K562 (cell line): ENCODE results near the gene MEP1B. TPM values are rescaled to one million over a fixed set of nuclear protein-coding genes. Genes with fewer than 3 reads are reported as not detected.

ENCODE experiments used
- ATAC-seq: fragments of 200-7000 bp; cut with Tn5 transposase; 3 replicates; pipeline ENCODE4 v1.9.1; 2020; ENCODE audit warnings: moderate library complexity
- BruUV-seq: library from RNA; stranded (reverse); fragments of 400-500 nt; replicated peaks from 2 replicates; lab custom pipeline; 2021; lab: Mats Ljungman, UMichigan
- CTCF ChIA-PET: fragments of 300-600 bp; formaldehyde crosslinking; extraction: SDS; loops from one replicate; lab custom pipeline; 2021; ENCODE audit warnings: low intra/inter-chr PET ratio; lab: Yijun Ruan, JAX
- POLR2A ChIA-PET: fragments of 300-600, 350-650 bp; sonication (Branson Sonifier 250); formaldehyde crosslinking; extraction: SDS; loops from one replicate; lab custom pipeline; 2021; ENCODE audit warnings: antibody characterized with exemption, inconsistent platforms; lab: Yijun Ruan, JAX
- DNase-seq, 4 experiments: peaks; one replicate each; pipeline versions ENCODE4 v3.0.0 to v3.0.0-alpha.2; 2011 to 2018; ENCODE audit warnings: low spot score in 3 of 4, mixed read lengths in 3 of 4; ENCODE audit errors: extremely low read depth in 1 of 4
- FAIRE-seq: peaks from 2 replicates; lab custom pipeline; 2011; peaks lifted over from hg19 to GRCh38; lab: Jason Lieb, UNC
- H2AFZ ChIP-seq: 2 replicates; pipeline ENCODE4 v1.6.0; 2011; ENCODE audit warnings: low read depth, low read length, control low read depth, inconsistent platforms
- H3K27ac ChIP-seq: fragments of 200-600 bp; 3 replicates; pipeline ENCODE4 v1.8.0; 2011; ENCODE audit warnings: low read depth, mild to moderate bottlenecking, control low read depth, inconsistent platforms, low read length, moderate library complexity, mixed read lengths; ENCODE audit errors: extremely low read depth
- H3K27me3 ChIP-seq, 2 experiments: fragments of 300-600 bp in 1 of 2; 2 replicates in 1 of 2; 3 replicates in 1 of 2; pipeline versions ENCODE4 v1.6.0 to v1.8.0; 2011; ENCODE audit warnings: inconsistent platforms in 2 of 2, low read length in 2 of 2, mild to moderate bottlenecking in 1 of 2, mixed read lengths in 1 of 2, moderate library complexity in 1 of 2; ENCODE audit not compliant: control insufficient read depth in 2 of 2, insufficient read depth in 2 of 2
- H3K36me3 ChIP-seq: fragments of 300-600 bp; 3 replicates; pipeline ENCODE4 v1.8.0; 2011; ENCODE audit warnings: mild to moderate bottlenecking, low read length, inconsistent platforms; ENCODE audit not compliant: control insufficient read depth, insufficient read depth
- H3K4me1 ChIP-seq, 2 experiments: fragments of 200-600 bp in 1 of 2; replicated peaks in 1 of 2; 2 replicates in 1 of 2; 3 replicates in 1 of 2; pipeline versions ENCODE4 v1.5.1 to v1.8.0; 2011; ENCODE audit warnings: inconsistent platforms in 2 of 2, low read length in 2 of 2, mild to moderate bottlenecking in 1 of 2, mixed read lengths in 1 of 2, moderate library complexity in 1 of 2; ENCODE audit not compliant: control insufficient read depth in 2 of 2, insufficient read depth in 2 of 2
- H3K4me2 ChIP-seq: 2 replicates; pipeline ENCODE4 v1.6.1; 2011; ENCODE audit warnings: low read length, control low read depth, inconsistent platforms, mixed read lengths; ENCODE audit not compliant: insufficient read depth
- H3K4me3 ChIP-seq: fragments of 200-600 bp; sonication (generic), shearing (Covaris generic); 2 replicates; pipeline ENCODE4 v1.5.1; 2016; ENCODE audit warnings: control low read depth, inconsistent platforms
- H3K79me2 ChIP-seq: fragments of 200-600 bp; 3 replicates; pipeline ENCODE4 v1.8.0; 2011; ENCODE audit warnings: low read length, inconsistent platforms; ENCODE audit not compliant: control insufficient read depth, insufficient read depth
- H3K9ac ChIP-seq, 2 experiments: 2 replicates each; pipeline versions ENCODE4 v1.6.0 to v1.6.1; 2011; ENCODE audit warnings: low read depth in 2 of 2, low read length in 2 of 2, control low read depth in 1 of 2, inconsistent platforms in 1 of 2, mild to moderate bottlenecking in 1 of 2, mixed read lengths in 1 of 2; ENCODE audit not compliant: insufficient read depth in 1 of 2
- H3K9me1 ChIP-seq: one replicate; pipeline ENCODE4 v1.6.0; 2011; ENCODE audit warnings: inconsistent platforms, mild to moderate bottlenecking, low read length, moderate library complexity; ENCODE audit not compliant: control insufficient read depth, insufficient read depth
- H3K9me3 ChIP-seq: replicated peaks from 2 replicates; pipeline ENCODE4 v1.5.1; 2011; ENCODE audit warnings: low read depth, low read length, inconsistent platforms; ENCODE audit not compliant: control insufficient read depth, insufficient read depth
- H4K20me1 ChIP-seq: replicated peaks from 2 replicates; pipeline ENCODE4 v1.6.1; 2011; ENCODE audit warnings: low read length, inconsistent platforms, mixed read lengths; ENCODE audit not compliant: control insufficient read depth, insufficient read depth
- CTBP1 ChIP-seq: fragments of 450-650 bp; IDR thresholded peaks from 2 replicates; pipeline ENCODE4 v1.6.1; 2016; ENCODE audit warnings: borderline replicate concordance
- ETS2 ChIP-seq: IDR thresholded peaks from 2 replicates; pipeline ENCODE4 v1.6.1; 2016; ENCODE audit warnings: borderline replicate concordance, missing genetic modification characterization, mild to moderate bottlenecking, moderate library complexity, missing compliant biosample characterization; ENCODE audit not compliant: poor library complexity, severe bottlenecking
- MCM3 ChIP-seq: fragments of 450-650 bp; IDR thresholded peaks from 2 replicates; pipeline ENCODE4 v1.6.1; 2016
- MECOM ChIP-seq: fragments of 250-450 bp; sonication (Bioruptor Pico); IDR thresholded peaks from 2 replicates; pipeline ENCODE4 v1.8.0; 2022; ENCODE audit warnings: inconsistent platforms
- NFATC3 ChIP-seq: fragments of 450-650 bp; IDR thresholded peaks from 2 replicates; pipeline ENCODE4 v1.6.1; 2017; ENCODE audit warnings: mild to moderate bottlenecking
- PTRF ChIP-seq: fragments of 450-650 bp; IDR thresholded peaks from 2 replicates; pipeline ENCODE4 v1.6.1; 2016; ENCODE audit warnings: mild to moderate bottlenecking, missing genetic modification characterization, missing compliant biosample characterization
- RFX7 ChIP-seq: fragments of 250-450 bp; sonication (Bioruptor Pico); IDR thresholded peaks from 2 replicates; pipeline ENCODE4 v1.5.1; 2021; ENCODE audit warnings: mild to moderate bottlenecking
- YY1 ChIP-seq, 3 experiments: IDR thresholded peaks; 2 replicates each; pipeline ENCODE4 v1.6.1; 2011; ENCODE audit warnings: low read length in 2 of 3, mild to moderate bottlenecking in 2 of 3, moderate library complexity in 2 of 3, borderline replicate concordance in 1 of 3, control low read depth in 1 of 3, low read depth in 1 of 3; ENCODE audit not compliant: insufficient read depth in 3 of 3, insufficient replicate concordance in 2 of 3, control insufficient read depth in 1 of 3, insufficient read length in 1 of 3; ENCODE audit errors: extremely low read depth in 1 of 3
- ZNF232 ChIP-seq: sonication (generic); formaldehyde crosslinking; IDR thresholded peaks from 2 replicates; pipeline ENCODE4 v1.8.0; 2022; ENCODE audit warnings: mild to moderate bottlenecking, missing genetic modification reagents
- ZNF551 ChIP-seq: fragments of 250-450 bp; sonication (Bioruptor Pico); IDR thresholded peaks from 2 replicates; pipeline ENCODE4 v1.5.0; 2021; ENCODE audit warnings: mild to moderate bottlenecking, moderate library complexity
- ZNF766 ChIP-seq: fragments of 200-800 bp; sonication (Bioruptor generic); conservative IDR thresholded peaks from 2 replicates; pipeline ENCODE4 v1.6.1; 2016; ENCODE audit warnings: missing genetic modification characterization, missing compliant biosample characterization
- WGBS: fragments of 100-300 bp; shearing (Covaris generic); methylation state at CpG from one replicate; pipeline ENCODE4 v1.1.6; 2016; ENCODE audit warnings: low coverage, mixed read lengths; ENCODE audit not compliant: insufficient coverage; ENCODE audit errors: missing lambda C conversion rate; 5-methylcytosine and 5-hydroxymethylcytosine counted together
- in situ Hi-C: fragments of 300-500 bp; cut with MboI; formaldehyde crosslinking; loops from 4 replicates; pipeline ENCODE4 v1.15.0; 2018; ENCODE audit warnings: inconsistent platforms, mixed read lengths
- intact Hi-C: fragments of 100-400 bp; cut with micrococcal nuclease; formaldehyde crosslinking; loops from 2 replicates; pipeline ENCODE4 v1.14.2; 2022
- polyA plus RNA-seq, 8 experiments: library from polyadenylated mRNA; depleted of rRNA in 4 of 8; stranded (reverse) in 5 of 8; unstranded in 3 of 8; fragments of >200 nt; fragmentation: Nextera tagmentation in 2 of 8; fragmentation: Illumina TruSeq in 1 of 8; extraction: Ambion mirVana in 2 of 8; extraction: Trizol in 1 of 8; gene quantifications; 2 replicates each; pipeline versions ENCODE4 v1.2.1 to v1.2.3, GENCODE V29; 2011 to 2014; ENCODE audit warnings: inconsistent platforms in 1 of 8, missing spikeins in 1 of 8
- total RNA-seq, 7 experiments: library from RNA; depleted of rRNA in 6 of 7; stranded (reverse); fragments of >200 nt in 6 of 7; fragmentation: Illumina TruSeq in 2 of 7; extraction: Trizol in 2 of 7; gene quantifications; 2 replicates each; pipeline versions ENCODE4 v1.2.1 to v1.2.3, GENCODE V29; 2011 to 2021; ENCODE audit warnings: low replicate concordance in 1 of 7
- TF ChIP-seq, protein P1 (sequence below): fragments of 450-650 bp; IDR thresholded peaks from 2 replicates; pipeline ENCODE4 v1.6.1; 2016; ENCODE audit warnings: low read depth
- TF ChIP-seq, protein P2 (sequence below): sonication (generic); formaldehyde crosslinking; IDR thresholded peaks from 2 replicates; pipeline ENCODE4 v1.8.0; 2022; ENCODE audit warnings: mild to moderate bottlenecking, missing genetic modification reagents

MEP1B gene
- total and polyA plus RNA-seq, 9 of the 15 experiments (the other 6 are each of a cell fraction or from before 2014, with no cell fraction given): 0.03 to 0.11 TPM; not detected in 7

DNA sequence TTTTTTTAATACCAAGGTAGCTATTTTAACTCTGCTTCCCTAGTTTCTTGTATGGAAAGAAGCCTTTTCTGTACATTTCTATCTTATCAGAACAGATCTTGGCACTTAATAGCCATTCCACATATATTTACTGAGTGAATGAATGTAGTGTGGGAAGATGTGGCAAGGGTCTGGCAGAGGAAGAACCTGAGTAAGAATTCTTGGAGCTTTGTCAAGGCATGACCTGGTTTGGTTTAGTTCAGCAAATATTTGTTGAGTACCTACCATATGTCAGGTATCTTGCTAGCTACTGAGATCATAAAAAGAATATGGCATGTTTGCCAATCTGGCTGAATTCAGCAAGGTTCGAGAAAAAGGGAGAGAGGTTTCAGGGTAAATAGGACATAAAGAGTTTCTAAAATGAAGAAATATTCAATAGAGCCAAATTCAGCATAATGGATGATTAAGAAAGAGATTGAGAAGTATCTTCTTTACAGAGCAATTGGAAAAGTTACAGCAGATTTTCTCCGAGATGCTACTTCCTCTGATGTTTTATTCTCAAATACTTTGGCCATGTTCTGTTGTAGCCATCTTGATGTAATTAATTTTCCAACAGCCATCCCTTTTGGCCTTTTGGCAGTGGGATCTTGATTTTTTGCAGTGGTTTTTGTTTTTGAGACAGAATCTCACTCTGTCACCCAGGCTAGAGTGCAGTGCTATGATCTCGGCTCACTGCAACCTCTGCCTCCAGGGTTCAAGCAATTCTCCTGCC, 21.7 kb upstream of the MEP1B start:
- H3K4me3 ChIP-seq: no peak overlapping the region
- DNase-seq: no peak
- no peaks in the 10 kb centered on the region for H3K36me3 ChIP-seq
- no peaks in the 10 kb centered on the region for H3K9me1 ChIP-seq
- intact Hi-C loops: no loop called here
- no peak overlapping the region for H2AFZ ChIP-seq
- CTCF ChIA-PET: no interaction called here
- ATAC-seq: no peak
- H4K20me1 ChIP-seq: no peaks in the 10 kb centered on the region
- no TSS peak for BruUV-seq
- no peaks in the 10 kb centered on the region for H3K9me3 ChIP-seq
- 0% methylated on average over 3 of the region's 3 CpGs for WGBS
- no peaks in the 10 kb centered on the region for H3K27me3 ChIP-seq
- FAIRE-seq: no peak
- no peak overlapping the region for H3K4me2 ChIP-seq
- POLR2A ChIA-PET: no interaction called here
- H3K9ac ChIP-seq: no peak overlapping the region
- H3K27ac ChIP-seq: no peak overlapping the region
- in situ Hi-C loops: no loop called here
- no peaks in the 10 kb centered on the region for H3K79me2 ChIP-seq
- H3K4me1 ChIP-seq: no peaks in the 10 kb centered on the region
- TF ChIP-seq CTBP1 (no peak), ZNF766 (CRISPR knock-in tag) (no peak), YY1 (IDR thresholded peaks at IDR 0.05; ENCODE audit: borderline replicate concordance in 1 of 3, control insufficient read depth in 1 of 3, extremely low read depth in 1 of 3, insufficient read depth in 3 of 3, insufficient read length in 1 of 3, insufficient replicate concordance in 2 of 3, low read depth in 1 of 3, low read length in 2 of 3) (no peak), MECOM (CRISPR knock-in tag) (no peak), ETS2 (tag) (no peak), RFX7 (CRISPR knock-in tag) (no peak), ZNF551 (CRISPR knock-in tag) (no peak), NFATC3 (no peak), ZNF232 (CRISPR knock-in tag) (no peak), MCM3 (no peak), PTRF (tag) (no peak)
- TF ChIP-seq, protein P1, sequence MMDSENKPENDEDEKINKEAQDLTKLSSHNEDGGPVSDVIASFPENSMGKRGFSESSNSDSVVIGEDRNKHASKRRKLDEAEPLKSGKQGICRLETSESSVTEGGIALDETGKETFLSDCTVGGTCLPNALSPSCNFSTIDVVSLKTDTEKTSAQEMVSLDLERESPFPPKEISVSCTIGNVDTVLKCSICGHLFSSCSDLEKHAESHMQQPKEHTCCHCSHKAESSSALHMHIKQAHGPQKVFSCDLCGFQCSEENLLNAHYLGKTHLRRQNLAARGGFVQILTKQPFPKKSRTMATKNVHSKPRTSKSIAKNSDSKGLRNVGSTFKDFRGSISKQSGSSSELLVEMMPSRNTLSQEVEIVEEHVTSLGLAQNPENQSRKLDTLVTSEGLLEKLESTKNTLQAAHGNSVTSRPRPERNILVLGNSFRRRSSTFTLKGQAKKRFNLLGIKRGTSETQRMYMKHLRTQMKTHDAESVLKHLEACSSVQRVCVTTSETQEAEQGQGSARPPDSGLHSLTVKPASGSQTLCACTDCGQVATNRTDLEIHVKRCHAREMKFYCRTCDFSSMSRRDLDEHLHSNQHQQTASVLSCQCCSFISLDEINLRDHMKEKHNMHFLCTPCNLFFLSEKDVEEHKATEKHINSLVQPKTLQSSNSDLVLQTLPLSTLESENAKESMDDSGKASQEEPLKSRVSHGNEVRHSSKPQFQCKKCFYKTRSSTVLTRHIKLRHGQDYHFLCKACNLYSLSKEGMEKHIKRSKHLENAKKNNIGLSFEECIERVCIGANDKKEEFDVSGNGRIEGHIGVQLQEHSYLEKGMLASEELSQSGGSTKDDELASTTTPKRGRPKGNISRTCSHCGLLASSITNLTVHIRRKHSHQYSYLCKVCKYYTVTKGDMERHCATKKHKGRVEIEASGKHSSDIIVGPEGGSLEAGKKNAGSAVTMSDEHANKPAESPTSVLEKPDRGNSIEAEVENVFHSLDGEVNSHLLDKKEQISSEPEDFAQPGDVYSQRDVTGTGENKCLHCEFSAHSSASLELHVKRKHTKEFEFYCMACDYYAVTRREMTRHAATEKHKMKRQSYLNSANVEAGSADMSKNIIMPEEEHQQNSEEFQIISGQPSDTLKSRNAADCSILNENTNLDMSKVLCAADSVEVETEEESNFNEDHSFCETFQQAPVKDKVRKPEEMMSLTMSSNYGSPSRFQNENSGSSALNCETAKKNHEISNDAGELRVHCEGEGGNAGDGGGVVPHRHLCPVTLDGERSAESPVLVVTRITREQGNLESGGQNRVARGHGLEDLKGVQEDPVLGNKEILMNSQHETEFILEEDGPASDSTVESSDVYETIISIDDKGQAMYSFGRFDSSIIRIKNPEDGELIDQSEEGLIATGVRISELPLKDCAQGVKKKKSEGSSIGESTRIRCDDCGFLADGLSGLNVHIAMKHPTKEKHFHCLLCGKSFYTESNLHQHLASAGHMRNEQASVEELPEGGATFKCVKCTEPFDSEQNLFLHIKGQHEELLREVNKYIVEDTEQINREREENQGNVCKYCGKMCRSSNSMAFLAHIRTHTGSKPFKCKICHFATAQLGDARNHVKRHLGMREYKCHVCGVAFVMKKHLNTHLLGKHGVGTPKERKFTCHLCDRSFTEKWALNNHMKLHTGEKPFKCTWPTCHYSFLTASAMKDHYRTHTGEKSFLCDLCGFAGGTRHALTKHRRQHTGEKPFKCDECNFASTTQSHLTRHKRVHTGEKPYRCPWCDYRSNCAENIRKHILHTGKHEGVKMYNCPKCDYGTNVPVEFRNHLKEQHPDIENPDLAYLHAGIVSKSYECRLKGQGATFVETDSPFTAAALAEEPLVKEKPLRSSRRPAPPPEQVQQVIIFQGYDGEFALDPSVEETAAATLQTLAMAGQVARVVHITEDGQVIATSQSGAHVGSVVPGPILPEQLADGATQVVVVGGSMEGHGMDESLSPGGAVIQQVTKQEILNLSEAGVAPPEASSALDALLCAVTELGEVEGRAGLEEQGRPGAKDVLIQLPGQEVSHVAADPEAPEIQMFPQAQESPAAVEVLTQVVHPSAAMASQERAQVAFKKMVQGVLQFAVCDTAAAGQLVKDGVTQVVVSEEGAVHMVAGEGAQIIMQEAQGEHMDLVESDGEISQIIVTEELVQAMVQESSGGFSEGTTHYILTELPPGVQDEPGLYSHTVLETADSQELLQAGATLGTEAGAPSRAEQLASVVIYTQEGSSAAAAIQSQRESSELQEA: no peak
- TF ChIP-seq, protein P2, sequence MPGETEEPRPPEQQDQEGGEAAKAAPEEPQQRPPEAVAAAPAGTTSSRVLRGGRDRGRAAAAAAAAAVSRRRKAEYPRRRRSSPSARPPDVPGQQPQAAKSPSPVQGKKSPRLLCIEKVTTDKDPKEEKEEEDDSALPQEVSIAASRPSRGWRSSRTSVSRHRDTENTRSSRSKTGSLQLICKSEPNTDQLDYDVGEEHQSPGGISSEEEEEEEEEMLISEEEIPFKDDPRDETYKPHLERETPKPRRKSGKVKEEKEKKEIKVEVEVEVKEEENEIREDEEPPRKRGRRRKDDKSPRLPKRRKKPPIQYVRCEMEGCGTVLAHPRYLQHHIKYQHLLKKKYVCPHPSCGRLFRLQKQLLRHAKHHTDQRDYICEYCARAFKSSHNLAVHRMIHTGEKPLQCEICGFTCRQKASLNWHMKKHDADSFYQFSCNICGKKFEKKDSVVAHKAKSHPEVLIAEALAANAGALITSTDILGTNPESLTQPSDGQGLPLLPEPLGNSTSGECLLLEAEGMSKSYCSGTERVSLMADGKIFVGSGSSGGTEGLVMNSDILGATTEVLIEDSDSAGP (CRISPR knock-in tag): no peak
